HL-60 (cell line): ENCODE results near the gene ARID1B.

Source experiments
- DNase-seq, 2 experiments: peaks; one replicate each; pipeline ENCODE4 v3.0.0-alpha.2; 2010 to 2020; ENCODE audit warnings: low read depth in 1 of 2, low spot score in 1 of 2
- H3K27ac ChIP-seq: fragments of 250-450 bp; sonication (Bioruptor Pico); replicated peaks from 2 replicates; pipeline ENCODE4 v1.5.1; 2020; ENCODE audit warnings: mild to moderate bottlenecking, moderate library complexity
- H3K27me3 ChIP-seq: fragments of 250-450 bp; sonication (Bioruptor Pico); 2 replicates; pipeline ENCODE4 v1.5.1; 2021; ENCODE audit warnings: mild to moderate bottlenecking, moderate library complexity; ENCODE audit not compliant: insufficient read depth, poor library complexity, severe bottlenecking
- H3K4me3 ChIP-seq: replicated peaks from 2 replicates; pipeline ENCODE4 v1.5.1; 2011; ENCODE audit warnings: mild to moderate bottlenecking, control low read depth, low read length; ENCODE audit not compliant: insufficient read depth
- GABPA ChIP-seq: IDR thresholded peaks from 2 replicates; pipeline ENCODE4 v1.6.1; 2012; ENCODE audit warnings: low read depth
- POLR2AphosphoS5 ChIP-seq: IDR thresholded peaks from 2 replicates; pipeline ENCODE4 v1.6.1; 2012; ENCODE audit warnings: low read depth
- REST ChIP-seq: IDR thresholded peaks from 2 replicates; pipeline ENCODE4 v1.6.1; 2012; ENCODE audit warnings: low read depth; ENCODE audit not compliant: insufficient replicate concordance
- SPI1 ChIP-seq: IDR thresholded peaks from 2 replicates; pipeline ENCODE4 v1.6.1; 2012; ENCODE audit warnings: low read depth, mild to moderate bottlenecking, borderline replicate concordance
- TF ChIP-seq, protein P1 (sequence below): IDR thresholded peaks from one replicate; pipeline ENCODE4 v1.5.1; 2011; ENCODE audit warnings: low read length, control low read depth, inconsistent platforms; ENCODE audit not compliant: insufficient read depth

ARID1B gene

GRCh38 chr6:157219201-157220200, 442.3 kb downstream of the ARID1B start:
- H3K27ac ChIP-seq, result no peak overlapping the region
- no peak overlapping the region for H3K4me3 ChIP-seq
- no peak for TF ChIP-seq REST
- TF ChIP-seq SPI1, result no peak
- TF ChIP-seq POLR2AphosphoS5, result no peak
- TF ChIP-seq, protein P1, sequence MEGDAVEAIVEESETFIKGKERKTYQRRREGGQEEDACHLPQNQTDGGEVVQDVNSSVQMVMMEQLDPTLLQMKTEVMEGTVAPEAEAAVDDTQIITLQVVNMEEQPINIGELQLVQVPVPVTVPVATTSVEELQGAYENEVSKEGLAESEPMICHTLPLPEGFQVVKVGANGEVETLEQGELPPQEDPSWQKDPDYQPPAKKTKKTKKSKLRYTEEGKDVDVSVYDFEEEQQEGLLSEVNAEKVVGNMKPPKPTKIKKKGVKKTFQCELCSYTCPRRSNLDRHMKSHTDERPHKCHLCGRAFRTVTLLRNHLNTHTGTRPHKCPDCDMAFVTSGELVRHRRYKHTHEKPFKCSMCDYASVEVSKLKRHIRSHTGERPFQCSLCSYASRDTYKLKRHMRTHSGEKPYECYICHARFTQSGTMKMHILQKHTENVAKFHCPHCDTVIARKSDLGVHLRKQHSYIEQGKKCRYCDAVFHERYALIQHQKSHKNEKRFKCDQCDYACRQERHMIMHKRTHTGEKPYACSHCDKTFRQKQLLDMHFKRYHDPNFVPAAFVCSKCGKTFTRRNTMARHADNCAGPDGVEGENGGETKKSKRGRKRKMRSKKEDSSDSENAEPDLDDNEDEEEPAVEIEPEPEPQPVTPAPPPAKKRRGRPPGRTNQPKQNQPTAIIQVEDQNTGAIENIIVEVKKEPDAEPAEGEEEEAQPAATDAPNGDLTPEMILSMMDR, result no peak
- no peak for TF ChIP-seq GABPA
- no peak for DNase-seq
- no peaks in the 10 kb centered on the region for H3K27me3 ChIP-seq

- Histone ChIP-seq H3K4me3 (no peak overlapping the region), H3K27ac (no peak overlapping the region), H3K27me3 (no peaks in the 10 kb centered on the region)
- DNase-seq, result no peak
- TF ChIP-seq POLR2AphosphoS5, result no peak
- TF ChIP-seq REST, result no peak
- no peak for TF ChIP-seq SPI1
- TF ChIP-seq GABPA, result no peak
These were observed 443.3 kb downstream of the ARID1B start for GRCh38 chr6:157220485-157220884.

- peak; percentile 45 to 79 for DNase-seq
- H3K27ac ChIP-seq, result peak overlapping the region; percentile 10
These were observed 444.1 kb downstream of the ARID1B start for GRCh38 chr6:157221049-157221816.

DNA sequence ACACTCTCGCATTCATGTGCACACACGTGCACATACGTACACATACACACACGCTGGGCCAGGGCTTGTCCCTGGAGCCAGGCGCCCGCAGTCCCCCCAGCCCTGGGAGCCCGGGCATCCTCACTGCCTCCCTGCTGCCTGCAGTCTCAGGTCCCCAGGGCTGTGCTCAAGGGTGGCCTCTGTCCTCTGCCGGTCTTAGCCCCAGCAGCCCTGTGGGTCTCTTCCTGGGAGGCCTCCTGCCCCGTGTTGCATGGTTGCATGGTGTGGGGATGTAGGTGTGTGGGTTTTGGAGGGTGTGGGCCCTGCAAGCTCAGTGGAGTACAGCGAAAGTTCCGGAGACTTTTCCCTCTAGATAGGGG, 444.6 kb downstream of the ARID1B start:
- DNase-seq, result no peak
- Histone ChIP-seq H3K4me3 (no peak overlapping the region), H3K27ac (no peak overlapping the region), H3K27me3 (no peaks in the 10 kb centered on the region)
- no peak for TF ChIP-seq POLR2AphosphoS5
- TF ChIP-seq SPI1, result no peak
- no peak for TF ChIP-seq REST
- TF ChIP-seq, protein P1, result no peak
- no peak for TF ChIP-seq GABPA

More at GRCh38 chr6:157221049-157221816, 444.1 kb downstream of the ARID1B start:
- H3K4me3 ChIP-seq, result peak overlapping the region; percentile 39
- no peak for TF ChIP-seq SPI1
- TF ChIP-seq POLR2AphosphoS5, result peak; percentile 49; the same call in 1 of the 2 replicates
- no peaks in the 10 kb centered on the region for H3K27me3 ChIP-seq
